HCT116 (cell line): Measurements from ENCODE around the gene DGKB.

Source experiments
- EGR1 ChIP-seq: IDR thresholded peaks from 2 replicates; pipeline ENCODE4 v1.6.1; 2012; ENCODE audit warnings: low read depth
- EZH2 ChIP-seq: fragments of 200-600 bp; sonication (generic); IDR thresholded peaks from 2 replicates; pipeline ENCODE4 v1.6.1; 2017; ENCODE audit warnings: antibody characterized with exemption, mixed run types
- POLR2A ChIP-seq: IDR thresholded peaks from 2 replicates; pipeline ENCODE4 v1.7.0; 2011; ENCODE audit warnings: borderline replicate concordance; ENCODE audit not compliant: insufficient read depth, insufficient read length; ENCODE audit errors: extremely low read depth

DNA sequence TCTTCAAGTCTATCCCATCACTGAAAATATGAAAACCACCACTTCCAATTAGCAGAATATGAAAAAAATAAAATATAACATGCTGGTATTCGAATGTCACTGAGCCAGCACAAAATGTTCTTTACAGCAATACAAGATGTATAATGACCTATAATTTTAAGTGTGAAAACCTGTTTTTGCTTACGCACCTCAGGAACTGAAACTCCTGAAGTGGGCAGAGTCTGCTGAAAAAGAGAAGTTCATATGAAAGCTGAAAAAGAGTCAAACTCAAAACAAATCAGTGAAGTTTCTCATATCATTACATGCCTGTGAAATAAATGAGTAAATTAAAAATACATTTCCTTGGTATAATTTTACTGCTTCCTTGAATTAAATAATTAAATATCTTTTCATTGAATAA is 272.5 kb downstream of the DGKB start:
- TF ChIP-seq POLR2A: no peak
- no peak for TF ChIP-seq EZH2
- no peak for TF ChIP-seq EGR1
